HT-29 (cell line): ENCODE data around the gene KCNQ2. TPM values are rescaled to one million over a fixed set of nuclear protein-coding genes. Genes with fewer than 3 reads are reported as not detected.
A peak's percentile ranks its signal among the peaks of the same experiment; 100 is the strongest.

Experiments used
- DNase-seq: peaks from one replicate; pipeline ENCODE4 v3.0.0-alpha.2; 2015; ENCODE audit warnings: low spot score
- total RNA-seq: library from RNA; depleted of rRNA; stranded (reverse); fragments of >200 nt; shearing (Covaris generic); gene quantifications from 2 replicates; pipeline ENCODE4 v1.2.3, GENCODE V29; 2014

The KCNQ2 gene
- total RNA-seq, 1 experiment from 2014 or later = 0.08 TPM

DNA sequence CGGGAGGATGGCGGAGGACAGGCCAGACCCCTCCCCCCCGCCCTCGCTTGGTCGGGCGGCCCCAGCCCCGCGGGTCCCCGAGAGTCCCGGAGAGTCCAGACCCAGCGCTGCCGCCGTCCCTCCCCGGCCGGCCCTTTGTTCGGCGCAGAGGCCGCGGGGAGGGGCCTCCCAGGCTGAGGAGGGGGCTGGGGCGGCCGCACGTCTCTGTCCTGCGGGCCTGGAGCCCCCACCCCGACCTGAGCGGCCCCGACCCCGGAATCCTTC lies 806 bp downstream of the KCNQ2 start:
- DNase-seq = no peak

- DNase-seq = no peak
Measured at GRCh38 chr20:63471002-63471716, 1.3 kb downstream of the KCNQ2 start.

GRCh38 chr20:63470410-63470809 lies 2.0 kb downstream of the KCNQ2 start:
- no peak for DNase-seq

- no peak for DNase-seq
Measured at GRCh38 chr20:63469713-63470101, 2.7 kb downstream of the KCNQ2 start.

DNA sequence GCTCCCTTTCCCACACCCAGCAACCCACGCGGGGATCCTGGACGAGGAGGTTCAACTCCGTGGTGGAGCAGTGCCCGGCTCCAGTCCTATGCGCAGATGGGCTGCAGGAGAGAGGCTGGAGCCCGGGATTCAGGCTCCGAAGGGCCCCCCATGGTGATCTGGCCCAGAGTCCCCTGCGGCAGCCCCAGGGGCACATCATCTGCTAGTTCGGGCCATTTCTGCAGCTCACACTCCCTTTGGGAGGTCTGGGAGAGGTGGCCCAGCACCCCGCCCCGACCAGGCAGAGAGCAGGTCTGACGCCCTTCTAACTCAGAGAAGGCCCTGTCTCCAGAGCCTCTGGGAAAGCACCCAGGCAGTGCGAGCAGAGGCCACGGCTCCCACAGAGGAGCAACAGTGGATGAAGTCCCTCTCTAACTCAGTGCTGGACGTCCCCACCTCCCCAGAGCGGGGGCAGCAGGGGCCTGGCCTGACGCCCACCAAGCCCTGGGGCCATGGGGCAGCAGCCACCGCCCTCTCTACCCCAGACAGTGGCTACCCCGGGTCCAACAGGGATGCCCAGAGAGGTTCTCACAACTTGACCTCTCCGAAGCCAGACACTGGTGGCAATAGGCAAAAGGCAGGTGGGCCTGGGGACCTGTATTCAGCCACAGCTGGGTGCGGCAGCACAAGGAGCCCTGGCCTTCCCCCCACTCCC lies 3.3 kb downstream of the KCNQ2 start:
- DNase-seq = no peak

GRCh38 chr20:63468421-63468820 lies 4.0 kb downstream of the KCNQ2 start:
- no peak for DNase-seq

DNA sequence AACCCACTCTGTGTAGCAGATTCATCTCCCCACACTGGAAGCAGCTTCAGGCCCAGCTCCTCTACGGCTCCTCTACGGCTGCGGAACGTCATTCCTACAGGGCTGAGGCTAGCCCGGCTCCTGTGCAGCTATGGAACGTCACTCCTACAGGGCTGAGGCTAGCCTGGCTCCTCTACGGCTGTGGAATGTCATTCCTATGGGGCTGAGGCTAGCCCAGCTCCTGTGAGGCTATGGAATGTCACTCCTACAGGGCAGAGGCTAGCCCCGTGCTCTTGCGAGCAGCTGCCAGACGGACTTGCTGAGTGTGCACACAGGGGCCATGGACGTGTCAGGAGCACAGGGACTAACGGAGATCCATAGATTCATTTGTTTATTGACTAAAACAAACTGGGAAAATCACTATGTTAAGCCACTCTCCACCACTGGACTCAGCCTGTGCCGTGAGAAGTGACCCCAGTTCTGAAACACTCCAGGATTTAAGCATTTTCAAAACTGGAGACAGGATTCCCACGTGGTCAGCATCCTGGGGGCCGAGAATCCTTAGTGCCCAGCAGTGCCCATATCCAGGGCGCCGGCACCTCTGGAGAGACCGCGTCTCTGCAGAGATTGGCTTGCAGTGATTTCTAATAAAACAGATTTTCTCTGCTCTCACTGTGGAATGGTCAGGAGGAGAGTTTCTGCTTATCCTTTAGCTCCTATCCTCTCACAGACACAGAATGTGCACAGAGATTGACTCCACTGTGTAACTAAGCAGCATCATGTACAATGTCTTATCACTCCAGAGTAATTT lies 5.0 kb downstream of the KCNQ2 start:
- DNase-seq = no peak

DNA sequence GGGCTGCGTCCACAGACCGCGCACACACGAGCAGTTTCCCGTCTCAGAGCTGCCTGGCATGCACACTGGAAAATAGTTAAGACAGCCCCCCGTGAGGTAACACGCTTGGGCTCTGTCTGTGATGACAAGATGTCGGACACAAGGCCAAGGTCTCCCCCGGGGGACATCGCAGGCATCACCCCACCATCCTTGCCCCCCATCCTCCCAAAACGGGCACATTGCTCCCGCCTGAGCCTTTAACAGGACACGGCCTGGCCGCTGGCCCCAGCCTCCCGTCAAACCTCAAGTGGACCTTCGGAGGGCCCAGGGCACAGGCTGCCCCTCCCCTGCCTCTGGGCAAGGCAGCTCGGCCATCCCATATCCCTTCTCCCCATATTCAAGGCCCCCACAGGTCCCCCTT lies 5.6 kb downstream of the KCNQ2 start:
- no peak for DNase-seq

- DNase-seq = no peak
Measured at GRCh38 chr20:63466250-63466825, 6.1 kb downstream of the KCNQ2 start.

- no peak for DNase-seq
Measured at GRCh38 chr20:63465380-63466249, 6.8 kb downstream of the KCNQ2 start.

- no peak for DNase-seq
Measured at GRCh38 chr20:63464289-63464635, 8.2 kb downstream of the KCNQ2 start.

GRCh38 chr20:63463400-63464288 lies 8.8 kb downstream of the KCNQ2 start:
- DNase-seq = no peak

DNA sequence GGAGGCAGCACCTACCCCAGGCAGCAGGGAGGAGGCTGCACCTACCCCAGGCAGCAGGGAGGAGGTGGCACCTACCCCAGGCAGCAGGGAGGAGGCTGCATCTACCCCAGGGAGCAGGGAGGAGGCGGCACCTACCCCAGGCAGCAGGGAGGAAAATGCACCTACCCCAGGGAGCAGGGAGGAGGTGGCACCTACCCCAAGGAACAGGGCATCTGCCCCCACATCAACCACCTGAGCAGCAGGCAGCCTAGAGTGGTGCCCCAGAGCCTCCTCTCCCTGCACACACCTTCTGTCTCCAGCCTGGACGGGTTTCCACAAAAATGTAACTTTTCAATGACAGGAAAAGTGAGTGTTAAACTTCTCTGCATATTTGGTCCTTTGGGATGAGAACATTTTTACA lies 10.2 kb downstream of the KCNQ2 start:
- no peak for DNase-seq

DNA sequence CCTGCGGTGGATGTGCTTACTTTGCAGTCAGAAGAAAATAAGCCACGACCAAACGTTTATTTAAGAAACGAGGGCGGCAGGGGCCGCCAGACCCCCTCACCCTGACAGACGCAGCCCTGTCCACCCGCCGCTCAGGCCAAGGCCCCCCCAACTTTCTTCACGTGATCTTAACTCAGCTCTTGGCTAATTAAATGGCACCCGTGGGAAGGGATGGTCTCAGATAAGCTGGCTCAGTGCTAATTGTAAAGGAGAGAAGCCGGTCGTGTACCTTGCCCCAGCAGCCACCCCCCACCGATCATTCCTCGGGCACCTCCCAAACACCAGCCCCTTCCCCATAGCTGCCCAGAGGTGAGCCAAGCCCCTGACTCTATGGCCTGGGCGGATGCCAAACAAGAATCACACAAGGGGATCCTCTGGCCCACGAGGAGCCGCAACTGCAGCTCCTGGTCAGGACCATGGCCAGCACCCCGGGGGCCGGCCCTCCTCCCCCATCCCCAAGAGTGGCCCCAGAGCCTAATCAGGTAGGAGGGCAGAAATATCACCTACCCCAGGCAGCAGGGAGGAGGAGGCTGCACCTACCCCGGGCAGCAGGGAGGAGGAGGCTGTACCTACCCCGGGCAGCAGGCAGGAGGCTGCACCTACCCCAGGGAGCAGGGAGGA lies 11.2 kb downstream of the KCNQ2 start:
- no peak for DNase-seq

GRCh38 chr20:63459070-63459380 lies 13.4 kb downstream of the KCNQ2 start:
- DNase-seq = no peak

- no peak for DNase-seq
Measured at GRCh38 chr20:63458170-63459069, 14.0 kb downstream of the KCNQ2 start.

GRCh38 chr20:63457737-63458136 lies 14.7 kb downstream of the KCNQ2 start:
- DNase-seq = peak; percentile 90

- DNase-seq = no peak
Measured at GRCh38 chr20:63456429-63457284, 15.8 kb downstream of the KCNQ2 start.
